LNCaP clone FGC (cell line): Measurements from ENCODE around the gene NQO2.
"Not testable (repeated sequence)": the region's sequence is repeated elsewhere in the genome, so short reads cannot be mapped to it uniquely, and the experiment has no call there.

Experiments used
- DNase-seq: peaks from one replicate; pipeline ENCODE4 v3.0.0-alpha.2; 2011; ENCODE audit warnings: low read depth
- H3K4me3 ChIP-seq: 2 replicates; pipeline ENCODE4 v1.5.1; 2011; ENCODE audit warnings: mild to moderate bottlenecking, low read depth, low read length, control low read depth
- TF ChIP-seq, protein P1 (sequence below): IDR thresholded peaks from 2 replicates; pipeline ENCODE4 v1.5.1; 2012; ENCODE audit warnings: mild to moderate bottlenecking; ENCODE audit not compliant: control insufficient read depth, insufficient read depth; ENCODE audit errors: extremely low read depth

NQO2 gene

DNA sequence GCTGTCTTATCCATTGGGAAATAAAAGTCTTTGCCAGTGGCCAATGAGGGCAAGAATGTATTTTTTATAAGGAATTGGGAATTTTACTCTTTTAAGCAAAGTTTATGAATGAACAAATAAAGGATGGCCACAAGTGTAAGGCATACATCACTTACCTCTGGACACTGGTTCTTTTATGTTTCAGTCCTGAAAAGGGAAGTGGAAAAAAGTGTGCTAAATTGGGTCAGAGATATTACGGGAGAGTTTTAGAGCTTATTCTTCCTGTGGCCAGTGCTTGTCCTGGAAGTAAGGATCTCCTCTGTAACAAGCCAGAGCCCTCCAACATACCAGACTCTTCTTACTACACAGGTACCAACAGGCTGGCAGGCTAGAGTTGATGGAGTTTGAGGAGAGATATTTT is 46.1 kb downstream of the NQO2 start:
- no peak overlapping the region for H3K4me3 ChIP-seq
- DNase-seq: no peak
- TF ChIP-seq, protein P1, sequence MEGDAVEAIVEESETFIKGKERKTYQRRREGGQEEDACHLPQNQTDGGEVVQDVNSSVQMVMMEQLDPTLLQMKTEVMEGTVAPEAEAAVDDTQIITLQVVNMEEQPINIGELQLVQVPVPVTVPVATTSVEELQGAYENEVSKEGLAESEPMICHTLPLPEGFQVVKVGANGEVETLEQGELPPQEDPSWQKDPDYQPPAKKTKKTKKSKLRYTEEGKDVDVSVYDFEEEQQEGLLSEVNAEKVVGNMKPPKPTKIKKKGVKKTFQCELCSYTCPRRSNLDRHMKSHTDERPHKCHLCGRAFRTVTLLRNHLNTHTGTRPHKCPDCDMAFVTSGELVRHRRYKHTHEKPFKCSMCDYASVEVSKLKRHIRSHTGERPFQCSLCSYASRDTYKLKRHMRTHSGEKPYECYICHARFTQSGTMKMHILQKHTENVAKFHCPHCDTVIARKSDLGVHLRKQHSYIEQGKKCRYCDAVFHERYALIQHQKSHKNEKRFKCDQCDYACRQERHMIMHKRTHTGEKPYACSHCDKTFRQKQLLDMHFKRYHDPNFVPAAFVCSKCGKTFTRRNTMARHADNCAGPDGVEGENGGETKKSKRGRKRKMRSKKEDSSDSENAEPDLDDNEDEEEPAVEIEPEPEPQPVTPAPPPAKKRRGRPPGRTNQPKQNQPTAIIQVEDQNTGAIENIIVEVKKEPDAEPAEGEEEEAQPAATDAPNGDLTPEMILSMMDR: no peak

DNA sequence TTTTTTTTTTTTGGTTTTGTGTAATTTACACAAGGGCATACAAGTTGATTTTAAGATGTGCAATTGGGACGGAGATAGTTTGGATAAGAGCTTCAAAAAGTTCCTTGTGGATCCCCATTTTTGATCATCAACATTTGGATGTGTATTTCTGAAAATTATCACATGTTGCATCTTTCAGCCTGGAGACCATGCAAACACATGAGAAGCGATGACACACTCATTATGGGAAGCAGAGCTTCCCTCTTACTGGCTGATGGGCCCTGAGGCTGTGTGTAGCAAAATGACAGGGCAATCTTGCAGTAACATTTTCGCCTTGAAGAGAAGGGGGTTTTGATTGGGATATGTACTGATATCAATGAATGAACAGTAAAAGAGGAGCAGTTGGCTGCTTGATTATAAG is 46.6 kb downstream of the NQO2 start:
- no peak overlapping the region for H3K4me3 ChIP-seq
- DNase-seq: no peak
- TF ChIP-seq, protein P1: no peak

DNA sequence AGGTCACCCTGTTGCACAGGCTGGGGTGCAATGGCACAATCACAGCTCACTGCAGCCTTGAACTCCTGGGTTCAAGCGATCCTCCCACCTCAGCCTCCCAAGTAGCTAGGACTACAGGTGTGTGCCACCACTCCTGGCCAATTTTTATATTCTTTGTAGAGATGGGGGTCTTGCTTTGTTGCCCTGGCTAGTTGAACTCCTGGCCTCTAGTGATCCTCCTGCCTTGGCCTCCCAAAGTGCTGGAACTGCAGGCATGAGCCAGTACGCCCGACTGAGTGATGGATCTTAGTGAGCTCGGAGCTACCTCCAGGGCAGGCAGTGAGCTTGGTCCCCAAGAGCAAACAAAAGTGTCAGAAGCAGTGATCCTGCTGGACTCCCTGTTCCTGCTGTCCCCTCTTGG is 48.3 kb downstream of the NQO2 start:
- not testable (repeated sequence) for H3K4me3 ChIP-seq, DNase-seq

DNA sequence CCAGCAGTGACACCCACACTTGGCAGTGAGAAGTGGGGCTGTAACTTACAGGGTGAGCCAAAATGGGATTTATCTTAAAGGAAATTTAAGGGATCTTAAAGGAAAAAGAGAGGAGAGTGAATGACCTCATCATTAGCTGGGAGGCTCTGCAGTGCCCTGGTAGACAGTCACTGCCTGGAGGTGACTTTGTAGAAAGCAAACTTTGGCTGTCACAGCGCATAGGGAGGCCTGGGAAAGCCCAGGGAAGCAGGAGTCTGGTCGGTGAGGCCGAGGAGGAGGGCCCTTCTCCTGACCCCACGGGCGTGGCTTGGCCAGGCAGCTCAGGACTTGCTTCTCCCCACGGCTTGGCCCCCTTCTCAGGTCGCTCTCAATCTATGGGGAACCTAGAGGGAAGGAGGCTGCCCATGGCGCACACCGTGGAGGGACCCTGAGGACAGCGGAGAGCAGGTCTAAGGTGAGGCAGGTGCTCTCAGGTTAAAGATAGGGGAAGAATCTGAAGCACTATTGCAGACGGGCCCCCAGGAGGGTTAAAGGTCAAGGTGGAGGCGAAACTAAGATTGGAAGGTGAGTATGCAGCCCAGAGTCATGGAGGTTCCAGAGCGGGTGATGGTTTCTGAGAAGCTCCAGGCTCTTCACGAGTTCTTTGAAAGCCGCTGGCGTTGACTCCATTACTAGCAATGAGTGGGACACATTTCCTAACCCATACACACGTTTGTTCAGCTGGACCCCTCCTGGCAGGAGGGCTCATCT is 53.0 kb downstream of the NQO2 start:
- H3K4me3 ChIP-seq: no peak overlapping the region
- TF ChIP-seq, protein P1: no peak
- no peak for DNase-seq

DNA sequence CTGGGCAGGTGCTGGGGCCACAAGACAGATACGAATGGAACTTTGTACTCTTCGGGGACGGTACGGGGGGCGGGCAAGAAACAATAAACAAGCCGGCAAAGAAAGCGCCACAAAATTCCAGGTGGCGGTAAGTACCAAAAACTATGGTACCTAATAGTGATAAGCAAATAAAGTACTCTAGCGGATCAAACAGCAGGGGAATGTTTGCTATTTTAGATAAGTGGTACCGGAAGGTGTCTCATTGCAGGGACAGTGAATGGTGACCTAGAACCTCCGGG is 53.5 kb downstream of the NQO2 start:
- TF ChIP-seq, protein P1: no peak
- H3K4me3 ChIP-seq: no peak overlapping the region
- no peak for DNase-seq

DNA sequence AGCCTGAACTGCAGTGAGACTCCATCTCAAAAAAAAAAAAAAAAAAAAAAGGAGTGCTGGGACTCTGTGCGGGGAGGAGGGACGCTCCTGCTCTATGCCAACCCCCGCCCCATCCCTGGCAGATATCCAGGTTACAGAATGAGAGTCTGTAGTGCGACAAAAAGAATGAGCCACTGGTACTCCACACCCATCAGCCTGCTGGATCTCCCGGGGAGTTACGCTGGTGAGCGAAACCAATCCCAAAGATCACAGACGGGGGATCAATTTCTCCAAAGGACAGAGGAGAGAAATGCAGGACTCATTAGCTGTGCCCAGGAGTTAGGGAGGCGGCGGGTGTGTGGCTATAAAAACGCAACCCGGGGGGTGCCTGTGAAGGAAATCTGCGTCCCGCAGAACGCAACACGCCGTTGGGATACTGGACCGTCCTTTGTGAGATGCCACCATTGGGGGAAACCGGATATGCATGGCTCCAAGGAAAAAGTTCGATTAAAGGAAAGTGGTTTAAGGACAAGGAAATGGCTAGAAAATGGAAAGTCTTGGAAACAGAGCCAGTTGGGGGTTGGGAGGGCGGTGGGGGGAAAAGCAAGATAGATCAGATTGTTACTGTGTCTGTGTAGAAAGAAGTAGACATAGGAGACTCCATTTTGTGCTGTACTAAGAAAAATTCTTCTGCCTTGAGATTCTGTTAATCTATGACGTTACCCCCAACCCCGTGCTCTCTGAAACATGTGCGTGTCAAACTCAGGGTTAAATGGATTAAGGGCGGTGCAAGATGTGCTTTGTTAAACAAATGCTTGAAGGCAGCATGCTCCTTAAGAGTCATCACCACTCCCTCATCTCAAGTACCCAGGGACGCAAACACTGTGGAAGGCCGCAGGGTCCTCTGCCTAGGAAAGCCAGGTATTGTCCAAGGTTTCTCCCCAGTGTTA is 54.8 kb downstream of the NQO2 start:
- not testable (repeated sequence) for H3K4me3 ChIP-seq, DNase-seq

DNA sequence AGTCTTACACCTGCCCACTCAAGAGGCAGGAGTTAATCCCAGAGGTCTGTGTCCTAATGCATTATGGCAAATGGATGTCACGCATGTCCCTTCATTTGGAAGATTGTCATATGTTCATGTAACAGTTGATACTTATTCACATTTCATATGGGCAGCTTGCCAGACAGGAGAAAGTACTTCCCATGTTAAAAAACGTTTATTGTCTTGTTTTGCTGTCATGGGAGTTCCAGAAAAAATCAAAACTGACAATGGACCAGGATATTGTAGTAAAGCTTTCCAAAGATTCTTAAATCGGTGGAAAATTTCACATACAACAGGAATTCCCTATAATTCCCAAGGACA is 55.4 kb downstream of the NQO2 start:
- not testable (repeated sequence) for DNase-seq, H3K4me3 ChIP-seq

DNA sequence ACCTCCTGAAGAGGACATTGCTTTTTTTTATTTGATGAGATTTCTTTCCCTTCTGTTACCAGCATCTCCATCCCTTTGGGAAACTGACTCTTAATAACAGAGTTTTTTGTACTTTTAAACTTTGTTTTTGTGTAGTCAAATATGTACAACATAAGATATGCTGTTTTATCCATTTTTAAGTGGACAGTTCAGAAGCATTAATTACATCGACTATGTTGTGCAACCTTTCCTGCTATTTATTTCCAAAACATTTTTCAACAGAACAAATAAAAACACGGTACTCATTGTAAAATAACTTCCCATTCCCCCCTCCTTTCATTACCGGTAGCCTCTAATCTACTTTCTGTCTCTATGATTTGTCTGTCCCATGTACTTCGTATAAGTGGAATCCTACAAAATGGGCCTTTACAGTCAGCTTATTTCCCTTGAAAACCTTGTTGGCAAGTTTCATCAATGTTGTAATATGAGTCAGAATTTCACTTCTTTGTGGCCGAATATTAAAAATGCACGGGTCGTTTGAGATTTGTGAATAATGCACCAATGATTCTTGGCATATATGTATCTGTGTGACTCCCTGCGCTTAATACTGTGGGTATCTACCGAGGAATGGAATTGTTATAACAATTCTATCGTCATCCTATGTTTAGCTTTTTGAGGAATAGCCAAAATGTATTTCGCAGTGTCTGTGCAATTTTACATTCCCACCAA is 57.5 kb downstream of the NQO2 start:
- no peak overlapping the region for H3K4me3 ChIP-seq
- no peak for DNase-seq
- TF ChIP-seq, protein P1: no peak
